M059J (cell line): ENCODE data around the gene SPEM2. TPM values are rescaled to one million over a fixed set of nuclear protein-coding genes. Genes with fewer than 3 reads are reported as not detected.
A peak's percentile ranks its signal among the peaks of the same experiment; 100 is the strongest.
"Not testable (repeated sequence)": the region's sequence is repeated elsewhere in the genome, so short reads cannot be mapped to it uniquely, and the experiment has no call there.

Experiments
- DNase-seq: peaks from one replicate; pipeline ENCODE4 v3.0.0-alpha.2; 2012; ENCODE audit warnings: low read depth
- total RNA-seq: library from RNA; depleted of rRNA; stranded (reverse); fragments of >200 nt; shearing (Covaris generic); gene quantifications from 2 replicates; pipeline ENCODE4 v1.2.3, GENCODE V29; 2014; rRNA removed

Gene SPEM2
- total RNA-seq, 1 experiment from 2014 or later: not detected

GRCh38 chr17:7471729-7472128 lies 46.3 kb downstream of the SPEM2 start:
- DNase-seq: no peak

GRCh38 chr17:7474767-7475166 lies 49.4 kb downstream of the SPEM2 start:
- DNase-seq: not testable (repeated sequence)

- no peak for DNase-seq
Measured at GRCh38 chr17:7475764-7476422, 50.5 kb downstream of the SPEM2 start.

GRCh38 chr17:7476494-7476893 lies 51.1 kb downstream of the SPEM2 start:
- DNase-seq: peak; percentile 84

- DNase-seq: no peak
Measured at GRCh38 chr17:7476951-7477350, 51.5 kb downstream of the SPEM2 start.

Other genes starting within 250 kb of the SPEM2 start
- not detected in 2 replicates for gene ASGR1, start 246.2 kb upstream of the SPEM2 start, total RNA-seq
- 4.7 and 7.8 TPM in 2 replicates for gene DLG4, start 205.8 kb upstream of the SPEM2 start, total RNA-seq
- 294 and 491 TPM in 2 replicates for gene ACADVL, start 205.7 kb upstream of the SPEM2 start, total RNA-seq
- 23.9 and 39.1 TPM in 2 replicates for gene DVL2, start 191.1 kb upstream of the SPEM2 start, total RNA-seq
- gene PHF23, start 186.2 kb upstream of the SPEM2 start, total RNA-seq: 49.6 and 53.3 TPM in 2 replicates
- 575 and 595 TPM in 2 replicates for gene GABARAP, start 183.2 kb upstream of the SPEM2 start, total RNA-seq
- 38.4 and 42.6 TPM in 2 replicates for gene CTDNEP1, start 173.9 kb upstream of the SPEM2 start, total RNA-seq
- gene ELP5, start 173.4 kb upstream of the SPEM2 start, total RNA-seq: 75.1 and 75.3 TPM in 2 replicates
- 0.10 and 2.4 TPM in 2 replicates for gene CLDN7, start 163.1 kb upstream of the SPEM2 start, total RNA-seq
- gene SLC2A4, start 143.9 kb upstream of the SPEM2 start, total RNA-seq: 0.44 TPM in 1 of 2 replicates, not detected in the other
- 0.39 and 0.79 TPM in 2 replicates for gene YBX2, start 131.0 kb upstream of the SPEM2 start, total RNA-seq
- gene EIF5A, start 118.0 kb upstream of the SPEM2 start, total RNA-seq: 428 and 432 TPM in 2 replicates
- 94.3 and 118 TPM in 2 replicates for gene GPS2, start 110.3 kb upstream of the SPEM2 start, total RNA-seq
- 3.6 and 8.0 TPM in 2 replicates for gene NEURL4, start 96.3 kb upstream of the SPEM2 start, total RNA-seq
- gene ACAP1, start 89.1 kb upstream of the SPEM2 start, total RNA-seq: not detected in 2 replicates
- gene KCTD11, start 73.5 kb upstream of the SPEM2 start, total RNA-seq: 3.5 and 7.1 TPM in 2 replicates
- not detected in 2 replicates for gene TMEM95, start 70.5 kb upstream of the SPEM2 start, total RNA-seq
- gene TNK1, start 44.5 kb upstream of the SPEM2 start, total RNA-seq: 0.62 and 0.67 TPM in 2 replicates
- gene PLSCR3, start 31.1 kb upstream of the SPEM2 start, total RNA-seq: 17.0 and 29.2 TPM in 2 replicates
- gene TMEM256, start 21.5 kb upstream of the SPEM2 start, total RNA-seq: 122 and 146 TPM in 2 replicates
- gene NLGN2, start 17.8 kb upstream of the SPEM2 start, total RNA-seq: 8.9 and 16.5 TPM in 2 replicates
- not detected in 2 replicates for gene SPEM1, start 5.3 kb upstream of the SPEM2 start, total RNA-seq
- not detected in 2 replicates for gene SPEM3, start 3.2 kb downstream of the SPEM2 start, total RNA-seq
- 5.3 and 10.0 TPM in 2 replicates for gene TMEM102, start 9.8 kb downstream of the SPEM2 start, total RNA-seq
- 3.7 and 5.0 TPM in 2 replicates for gene FGF11, start 13.9 kb downstream of the SPEM2 start, total RNA-seq
- gene CHRNB1, start 19.4 kb downstream of the SPEM2 start, total RNA-seq: 10.7 and 16.6 TPM in 2 replicates
- gene ZBTB4, start 54.0 kb downstream of the SPEM2 start, total RNA-seq: 13.9 and 26.7 TPM in 2 replicates
- not detected in 2 replicates for gene SLC35G6, start 55.8 kb downstream of the SPEM2 start, total RNA-seq
- 15.2 and 26.1 TPM in 2 replicates for gene POLR2A, start 58.8 kb downstream of the SPEM2 start, total RNA-seq
- 13.3 and 20.3 TPM in 2 replicates for gene TNFSF12, start 123.4 kb downstream of the SPEM2 start, total RNA-seq
- gene TNFSF13, start 133.1 kb downstream of the SPEM2 start, total RNA-seq: 3.2 and 4.2 TPM in 2 replicates
- 75.1 and 88.2 TPM in 2 replicates for gene SENP3, start 136.3 kb downstream of the SPEM2 start, total RNA-seq
- 120 and 147 TPM in 2 replicates for gene CD68, start 154.0 kb downstream of the SPEM2 start, total RNA-seq
- 216 and 398 TPM in 2 replicates for gene MPDU1, start 158.2 kb downstream of the SPEM2 start, total RNA-seq
- not detected in 2 replicates for gene SOX15, start 164.5 kb downstream of the SPEM2 start, total RNA-seq
- 28.3 and 51.7 TPM in 2 replicates for gene FXR2, start 189.3 kb downstream of the SPEM2 start, total RNA-seq
- 36.3 and 37.4 TPM in 2 replicates for gene SAT2, start 202.2 kb downstream of the SPEM2 start, total RNA-seq
- gene SHBG, start 204.5 kb downstream of the SPEM2 start, total RNA-seq: not detected in 2 replicates
- 0.10 TPM in 1 of 2 replicates, not detected in the other for gene ATP1B2, start 225.3 kb downstream of the SPEM2 start, total RNA-seq